ENCODE measurements around the gene RCAN1. TPM values are rescaled to one million over a fixed set of nuclear protein-coding genes. Genes with fewer than 3 reads are reported as not detected.

The RCAN1 gene
- total RNA-seq, 1 experiment from 2014 or later = 9.7 TPM

GRCh38 chr21:34536311-34536710 lies 78.6 kb downstream of the RCAN1 start:
- DNase-seq (ENCODE audit: low read depth, low spot score) (no peak), ATAC-seq (no peak)
- ChIA-PET CTCF (no interaction called here), RAD21 (ENCODE audit: low non-redundant PET in 1 of 2, low total read pairs in 2 of 2, uncharacterized antibody in 2 of 2, unreplicated experiment in 2 of 2) (no interaction called here), POLR2A (no interaction called here)
- no peak overlapping the region for H2AFZ ChIP-seq (ENCODE audit: low read depth, low read length, poor library complexity, severe bottlenecking)
- H3K4me1 ChIP-seq (ENCODE audit: control insufficient read depth in 1 of 2, insufficient read depth in 2 of 2, low read length in 2 of 2) = peaks cover 0 to 16% of the 10 kb centered on the region in 2 experiments; a peak in 2 of 4 replicates
- no peaks in the 10 kb centered on the region for H4K20me1 ChIP-seq (ENCODE audit: insufficient read depth)
- TF ChIP-seq EGR1 (IDR thresholded peaks at IDR 0.05; ENCODE audit: low read depth) (no peak), FOSL1 (IDR thresholded peaks at IDR 0.05; ENCODE audit: low read depth) (no peak), CEBPB (IDR thresholded peaks at IDR 0.05; ENCODE audit: low read depth) (no peak), POLR2AphosphoS5 (IDR thresholded peaks at IDR 0.05; ENCODE audit: low read depth, low read length) (no peak), SP1 (IDR thresholded peaks at IDR 0.05; ENCODE audit: low read depth) (no peak), JUND (IDR thresholded peaks at IDR 0.05) (no peak), ELF1 (IDR thresholded peaks at IDR 0.05; ENCODE audit: borderline replicate concordance, low read depth) (no peak), EZH2 (IDR thresholded peaks at IDR 0.05) (no peak), RAD21 (IDR thresholded peaks at IDR 0.05; ENCODE audit: low read depth) (no peak)
- H3K9me2 ChIP-seq (ENCODE audit: insufficient read depth) = no peaks in the 10 kb centered on the region
- H3K4me3 ChIP-seq (replicated peaks in 1 of 2; ENCODE audit: low read depth in 1 of 2, low read length in 2 of 2) = no peak overlapping the region
- H3K27me3 ChIP-seq (ENCODE audit: insufficient read depth, low read length) = no peaks in the 10 kb centered on the region
- H3K9ac ChIP-seq (ENCODE audit: low read length) = no peak overlapping the region
- H3K9me3 ChIP-seq (ENCODE audit: control insufficient read depth in 1 of 2, insufficient read depth in 1 of 2, low read depth in 1 of 2, low read length in 2 of 2) = no peaks in the 10 kb centered on the region
- no peaks in the 10 kb centered on the region for H3K79me2 ChIP-seq (ENCODE audit: insufficient read depth, low read length)
- no peaks in the 10 kb centered on the region for H3K36me3 ChIP-seq (ENCODE audit: control insufficient read depth in 1 of 2, insufficient read depth in 2 of 2, low read length in 2 of 2)
- intact Hi-C loops (cut with micrococcal nuclease) = no loop called here
- H3K27ac ChIP-seq (ENCODE audit: low read depth, low read length) = no peak overlapping the region
- H3K4me2 ChIP-seq (ENCODE audit: low read length) = no peak overlapping the region
- no TSS peak for BruUV-seq (replicated peaks)

GRCh38 chr21:34535886-34536285 lies 79.0 kb downstream of the RCAN1 start:
- TF ChIP-seq POLR2A (IDR thresholded peaks at IDR 0.05; ENCODE audit: borderline replicate concordance, extremely low read depth, insufficient read depth, insufficient read length) (no peak), YY1 (IDR thresholded peaks at IDR 0.05; ENCODE audit: extremely low read depth, insufficient replicate concordance, low read depth, low read length) (no peak), EZH2phosphoT487 (IDR thresholded peaks at IDR 0.05; ENCODE audit: borderline replicate concordance) (no peak)
- TF ChIP-seq, protein P1, sequence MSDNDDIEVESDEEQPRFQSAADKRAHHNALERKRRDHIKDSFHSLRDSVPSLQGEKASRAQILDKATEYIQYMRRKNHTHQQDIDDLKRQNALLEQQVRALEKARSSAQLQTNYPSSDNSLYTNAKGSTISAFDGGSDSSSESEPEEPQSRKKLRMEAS (IDR thresholded peaks at IDR 0.05) = no peak
- RAD21 ChIA-PET (ENCODE audit: low non-redundant PET in 1 of 2, low total read pairs in 2 of 2, uncharacterized antibody in 2 of 2, unreplicated experiment in 2 of 2) = no interaction called here

More at GRCh38 chr21:34535886-34536285, 79.0 kb downstream of the RCAN1 start:
- no peak overlapping the region for H3K27ac ChIP-seq (ENCODE audit: low read depth, low read length)
- H3K4me1 ChIP-seq (ENCODE audit: control insufficient read depth in 1 of 2, insufficient read depth in 2 of 2, low read length in 2 of 2) = peaks cover 0 to 16% of the 10 kb centered on the region in 2 experiments; a peak in 2 of 4 replicates
- no peak overlapping the region for H3K9ac ChIP-seq (ENCODE audit: low read length)
- no TSS peak for BruUV-seq (replicated peaks)
- no peak overlapping the region for H2AFZ ChIP-seq (ENCODE audit: low read depth, low read length, poor library complexity, severe bottlenecking)
- H3K4me3 ChIP-seq (replicated peaks in 1 of 2; ENCODE audit: low read depth in 1 of 2, low read length in 2 of 2) = no peak overlapping the region
- intact Hi-C loops (cut with micrococcal nuclease) = no loop called here
- no peaks in the 10 kb centered on the region for H3K27me3 ChIP-seq (ENCODE audit: insufficient read depth, low read length)
- ChIA-PET POLR2A (no interaction called here), CTCF (no interaction called here)
- H4K20me1 ChIP-seq (ENCODE audit: insufficient read depth) = no peaks in the 10 kb centered on the region
- no peaks in the 10 kb centered on the region for H3K9me2 ChIP-seq (ENCODE audit: insufficient read depth)
- ATAC-seq = no peak
- H3K4me2 ChIP-seq (ENCODE audit: low read length) = no peak overlapping the region
- H3K36me3 ChIP-seq (ENCODE audit: control insufficient read depth in 1 of 2, insufficient read depth in 2 of 2, low read length in 2 of 2) = no peaks in the 10 kb centered on the region
- DNase-seq (ENCODE audit: low read depth, low spot score) = no peak
- H3K9me3 ChIP-seq (ENCODE audit: control insufficient read depth in 1 of 2, insufficient read depth in 1 of 2, low read depth in 1 of 2, low read length in 2 of 2) = no peaks in the 10 kb centered on the region
- no peaks in the 10 kb centered on the region for H3K79me2 ChIP-seq (ENCODE audit: insufficient read depth, low read length)
